ENCODE data around the gene PMM1. TPM values are rescaled to one million over a fixed set of nuclear protein-coding genes. Genes with fewer than 3 reads are reported as not detected.

PMM1 gene
- total RNA-seq, 1 experiment from 2014 or later = 30.5 TPM

- BruUV-seq (replicated peaks) = no TSS peak
Observed at GRCh38 chr22:41544671-41545476, 44.8 kb downstream of the PMM1 start.

More at GRCh38 chr22:41544671-41545476, 44.8 kb downstream of the PMM1 start:
- Histone ChIP-seq H3K36me3 (ENCODE audit: control insufficient read depth, insufficient read depth, low read length) (no peaks in the 10 kb centered on the region), H3K27me3 (ENCODE audit: control insufficient read depth, insufficient read depth, low read length) (no peaks in the 10 kb centered on the region), H3K9me3 (ENCODE audit: control insufficient read depth, insufficient read depth, low read depth, low read length) (no peaks in the 10 kb centered on the region), H3K4me3 (ENCODE audit: low read depth in 2 of 2, low read length in 2 of 2) (peak overlapping the region; percentile 78 to 85), H3K27ac (ENCODE audit: low read length) (peak overlapping the region; percentile 70), H3K4me1 (ENCODE audit: control insufficient read depth, insufficient read depth, low read length) (peaks cover 10% of the 10 kb centered on the region)
- ChIA-PET CTCF (no interaction called here), POLR2A (no interaction called here)
- in situ Hi-C loops (cut with HindIII; ENCODE audit: low pct_unique_long_range_greater_than_20kb, low sequenced_read_pairs) = no loop called here
- intact Hi-C loops (cut with micrococcal nuclease; ENCODE audit: unreplicated experiment) = no loop called here
- ATAC-seq = no peak
- TF ChIP-seq TCF7L2 (IDR thresholded peaks at IDR 0.05; ENCODE audit: low read depth, low read length) = no peak
- no peak; the same call in 1 of the 2 replicates for TF ChIP-seq POLR2AphosphoS5 (IDR thresholded peaks at IDR 0.05; ENCODE audit: low read depth, low read length)
- no peak for TF ChIP-seq SIN3A (IDR thresholded peaks at IDR 0.05; ENCODE audit: borderline replicate concordance, insufficient read depth, low read depth, low read length)
- TF ChIP-seq CTCF (IDR thresholded peaks at IDR 0.05) = no peak
- TF ChIP-seq REST (IDR thresholded peaks at IDR 0.05; ENCODE audit: insufficient read depth in 1 of 2, low read depth in 2 of 2, low read length in 1 of 2) = no peak
- DNase-seq (ENCODE audit: low read depth, low spot score) = no peak
